Osteocyte (in vitro differentiated cells): ENCODE measurements around the gene DIAPH3. TPM values are rescaled to one million over a fixed set of nuclear protein-coding genes. Genes with fewer than 3 reads are reported as not detected.

Source experiments
- DNase-seq: peaks from one replicate; pipeline ENCODE4 v3.0.0; 2021; ENCODE audit warnings: mixed read lengths; ENCODE audit not compliant: unreplicated experiment; ENCODE audit errors: extremely low spot score
- H3K27ac Mint-ChIP-seq: one replicate; pipeline ENCODE4 v1.8.0; 2021; ENCODE audit warnings: mild to moderate bottlenecking, mixed read lengths; ENCODE audit not compliant: unreplicated experiment
- H3K27me3 Mint-ChIP-seq: one replicate; pipeline ENCODE4 v1.8.0; 2021; ENCODE audit warnings: mixed read lengths; ENCODE audit not compliant: unreplicated experiment
- H3K36me3 Mint-ChIP-seq: one replicate; pipeline ENCODE4 v1.8.0; 2021; ENCODE audit warnings: mixed read lengths; ENCODE audit not compliant: unreplicated experiment
- H3K4me1 Mint-ChIP-seq: one replicate; pipeline ENCODE4 v1.8.0; 2021; ENCODE audit warnings: mixed read lengths; ENCODE audit not compliant: unreplicated experiment
- H3K4me3 Mint-ChIP-seq: one replicate; pipeline ENCODE4 v1.8.0; 2021; ENCODE audit warnings: mild to moderate bottlenecking, moderate library complexity, mixed read lengths; ENCODE audit not compliant: unreplicated experiment
- H3K9me3 Mint-ChIP-seq: one replicate; pipeline ENCODE4 v1.8.0; 2021; ENCODE audit warnings: mixed read lengths; ENCODE audit not compliant: unreplicated experiment
- CTCF ChIP-seq: fragments of 200-600 bp; sonication (generic); IDR thresholded peaks from 2 replicates; pipeline ENCODE4 v1.5.0; 2021; ENCODE audit warnings: antibody characterized with exemption, mild to moderate bottlenecking, moderate library complexity
- total RNA-seq: library from RNA; stranded (reverse); gene quantifications from 2 replicates; pipeline ENCODE4 v1.2.1, GENCODE V29; 2021

The DIAPH3 gene
- total RNA-seq, 1 donor from 2014 or later: 12.2 TPM

GRCh38 chr13:59700281-59700680 lies 463.4 kb downstream of the DIAPH3 start:
- no peak for TF ChIP-seq CTCF
- Mint-ChIP-seq H3K27ac (no peak overlapping the region), H3K4me1 (no peaks in the 10 kb centered on the region), H3K4me3 (no peak overlapping the region), H3K27me3 (no peaks in the 10 kb centered on the region), H3K9me3 (no peaks in the 10 kb centered on the region), H3K36me3 (no peaks in the 10 kb centered on the region)
- DNase-seq: no peak

DNA sequence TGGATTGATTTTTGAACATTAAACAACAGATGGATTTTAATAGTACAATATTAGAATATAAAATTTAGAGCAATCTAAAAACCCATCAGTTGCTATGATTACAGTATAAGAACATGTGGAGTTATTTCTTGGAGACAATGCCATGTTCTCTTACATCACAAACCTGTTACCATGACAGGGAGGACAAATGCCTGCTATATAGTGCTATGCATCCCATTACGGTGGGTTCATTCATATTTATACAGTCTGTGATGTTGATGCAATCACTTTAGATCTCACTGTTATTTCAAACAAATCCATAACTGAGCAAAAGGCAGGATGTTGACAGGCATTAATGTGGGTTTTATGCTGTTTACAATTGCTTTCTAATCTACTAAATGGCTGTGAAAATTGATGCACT lies 467.5 kb downstream of the DIAPH3 start:
- no peak overlapping the region for H3K4me3 Mint-ChIP-seq
- H3K27me3 Mint-ChIP-seq: no peaks in the 10 kb centered on the region
- H3K36me3 Mint-ChIP-seq: no peaks in the 10 kb centered on the region
- no peak for TF ChIP-seq CTCF
- H3K9me3 Mint-ChIP-seq: no peaks in the 10 kb centered on the region
- no peak overlapping the region for H3K27ac Mint-ChIP-seq
- H3K4me1 Mint-ChIP-seq: peaks cover 6% of the 10 kb centered on the region
- DNase-seq: no peak

GRCh38 chr13:59691501-59692066 lies 472.1 kb downstream of the DIAPH3 start:
- no peak for TF ChIP-seq CTCF
- Mint-ChIP-seq H3K9me3 (no peaks in the 10 kb centered on the region), H3K4me3 (no peak overlapping the region), H3K27ac (no peak overlapping the region), H3K4me1 (peaks cover 11% of the 10 kb centered on the region), H3K27me3 (no peaks in the 10 kb centered on the region), H3K36me3 (no peaks in the 10 kb centered on the region)
- DNase-seq: no peak

DNA sequence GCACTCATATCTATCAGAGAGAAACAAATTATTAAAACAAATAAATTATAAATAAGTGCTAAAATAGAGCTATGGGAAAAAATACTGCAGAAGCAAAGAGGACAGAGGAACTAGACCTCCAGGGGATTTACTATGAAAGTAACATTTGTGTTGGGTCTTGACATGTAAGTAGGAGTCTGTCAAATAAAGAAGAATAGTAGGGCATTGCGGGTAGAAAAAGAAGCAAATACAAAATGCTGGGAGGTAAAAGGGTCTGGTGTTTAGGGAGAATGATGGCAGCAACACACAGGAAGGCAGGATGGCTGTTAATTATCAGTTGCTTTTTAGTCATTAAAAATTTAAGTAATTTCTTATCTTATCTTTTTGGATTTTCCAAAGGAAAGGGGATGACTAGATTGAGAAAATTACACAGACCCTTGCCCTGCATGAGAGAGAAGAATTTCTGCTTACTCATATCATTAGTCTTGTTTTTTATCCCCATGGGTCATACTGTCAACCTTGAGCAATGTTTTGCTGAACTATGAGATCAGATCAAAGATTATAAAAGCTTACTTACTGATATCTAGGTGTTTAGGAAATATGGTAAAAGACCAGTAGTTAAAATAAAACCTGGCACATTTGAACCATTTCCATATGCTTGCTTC lies 472.7 kb downstream of the DIAPH3 start:
- Mint-ChIP-seq H3K4me1 (peaks cover 11% of the 10 kb centered on the region), H3K9me3 (no peaks in the 10 kb centered on the region), H3K4me3 (no peak overlapping the region), H3K36me3 (no peaks in the 10 kb centered on the region), H3K27me3 (no peaks in the 10 kb centered on the region), H3K27ac (no peak overlapping the region)
- no peak for DNase-seq
- no peak for TF ChIP-seq CTCF

DNA sequence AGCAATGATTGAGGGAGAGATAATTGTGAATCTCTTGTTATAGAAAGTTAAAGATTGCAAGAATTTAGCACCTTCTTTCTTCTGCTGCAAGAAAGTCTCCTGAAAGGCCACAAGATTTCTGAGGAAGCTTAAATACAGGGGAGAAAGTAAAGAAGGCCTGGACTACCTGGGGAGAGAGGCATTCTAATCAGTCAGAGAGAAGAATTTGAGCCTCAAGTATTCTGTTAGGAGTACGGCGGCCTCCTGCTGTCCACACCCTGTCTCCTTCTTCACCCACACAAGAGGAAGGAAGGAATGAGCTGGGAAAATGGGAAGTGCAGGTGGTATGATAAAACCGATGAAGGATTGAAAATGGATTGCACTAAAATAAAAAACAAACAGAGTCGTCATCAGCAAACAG lies 474.7 kb downstream of the DIAPH3 start:
- DNase-seq: no peak
- H3K27ac Mint-ChIP-seq: no peak overlapping the region
- peaks cover 11% of the 10 kb centered on the region for H3K4me1 Mint-ChIP-seq

More for the DNA sequence above, 474.7 kb downstream of the DIAPH3 start:
- Mint-ChIP-seq H3K4me3 (no peak overlapping the region), H3K27me3 (no peaks in the 10 kb centered on the region), H3K36me3 (no peaks in the 10 kb centered on the region), H3K9me3 (no peaks in the 10 kb centered on the region)
- TF ChIP-seq CTCF: no peak
